Parathyroid adenoma (tissue), 2 donors: Measurements from ENCODE around the gene EDN2.

Experiments
- H2AFZ ChIP-seq: fragments of 300-600 bp; sonication (generic); one replicate; pipeline ENCODE4 v1.7.0; 2017; ENCODE audit warnings: antibody characterized with exemption, mild to moderate bottlenecking
- H3K27ac ChIP-seq: fragments of 300-600 bp; sonication (generic); one replicate; pipeline ENCODE4 v1.7.0; 2017
- H3K27me3 ChIP-seq: fragments of 300-600 bp; sonication (generic); one replicate; pipeline ENCODE4 v1.7.0; 2017; ENCODE audit warnings: low read length; ENCODE audit not compliant: control insufficient read depth, insufficient read depth
- H3K36me3 ChIP-seq: fragments of 300-600 bp; sonication (generic); one replicate; pipeline ENCODE4 v1.7.0; 2017; ENCODE audit warnings: low read length; ENCODE audit not compliant: control insufficient read depth, insufficient read depth
- H3K4me1 ChIP-seq: fragments of 300-600 bp; sonication (generic); one replicate; pipeline ENCODE4 v1.7.0; 2017; ENCODE audit warnings: control low read depth
- H3K4me2 ChIP-seq: fragments of 300-600 bp; sonication (generic); one replicate; pipeline ENCODE4 v1.7.0; 2017; ENCODE audit warnings: low read length
- H3K4me3 ChIP-seq: fragments of 300-600 bp; sonication (generic); one replicate; pipeline ENCODE4 v1.7.0; 2017; ENCODE audit warnings: low read depth, low read length
- H3K79me2 ChIP-seq: fragments of 300-600 bp; sonication (generic); one replicate; pipeline ENCODE4 v1.7.0; 2017; ENCODE audit warnings: control low read depth
- H3K9ac ChIP-seq: fragments of 300-600 bp; sonication (generic); one replicate; pipeline ENCODE4 v1.7.0; 2017; ENCODE audit warnings: mild to moderate bottlenecking
- H3K9me3 ChIP-seq: fragments of 300-600 bp; sonication (generic); one replicate; pipeline ENCODE4 v1.7.0; 2017; ENCODE audit warnings: low read length; ENCODE audit not compliant: control insufficient read depth
- TF ChIP-seq, protein P1 (sequence below): fragments of 300-600 bp; sonication (generic); IDR thresholded peaks from one replicate; pipeline ENCODE4 v1.7.0; 2017; ENCODE audit warnings: antibody characterized with exemption, mild to moderate bottlenecking
- donor health status: primary hyperparathyroidism.

EDN2 gene

DNA sequence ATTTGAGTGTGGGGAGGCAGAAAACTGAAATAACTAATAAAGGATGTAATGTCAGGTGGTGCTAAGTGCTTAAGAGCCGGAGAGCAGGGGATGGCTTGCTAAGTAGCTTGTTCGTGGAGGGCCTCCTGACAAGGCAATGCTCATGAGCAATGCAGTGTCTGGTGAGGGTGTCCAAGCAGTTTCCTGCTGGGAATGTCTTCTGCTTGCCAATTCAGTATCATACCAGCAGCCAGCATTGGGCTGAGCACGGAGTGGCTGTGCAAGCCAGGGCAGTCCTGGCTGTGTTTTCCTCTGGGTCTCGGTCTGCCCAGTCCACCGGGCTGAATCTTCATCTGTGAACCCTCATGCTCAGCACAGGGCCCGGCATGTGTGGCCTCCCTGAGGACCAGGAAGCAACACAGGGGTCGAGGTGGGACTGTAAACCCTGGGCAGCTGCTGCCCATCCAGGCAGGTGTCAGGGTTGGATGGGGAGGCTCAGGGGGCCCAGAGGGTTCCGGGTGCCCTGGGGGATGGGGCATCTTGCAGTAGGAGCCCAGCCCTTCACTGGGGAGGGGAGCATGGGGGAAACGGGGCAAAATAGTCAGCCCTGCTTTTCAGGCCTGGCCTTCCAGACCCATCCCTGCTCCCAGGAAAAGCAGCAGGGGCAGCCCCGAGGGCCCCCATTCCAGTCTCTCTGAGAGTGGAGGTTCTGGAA, 27.5 kb downstream of the EDN2 start:
- TF ChIP-seq, protein P1, sequence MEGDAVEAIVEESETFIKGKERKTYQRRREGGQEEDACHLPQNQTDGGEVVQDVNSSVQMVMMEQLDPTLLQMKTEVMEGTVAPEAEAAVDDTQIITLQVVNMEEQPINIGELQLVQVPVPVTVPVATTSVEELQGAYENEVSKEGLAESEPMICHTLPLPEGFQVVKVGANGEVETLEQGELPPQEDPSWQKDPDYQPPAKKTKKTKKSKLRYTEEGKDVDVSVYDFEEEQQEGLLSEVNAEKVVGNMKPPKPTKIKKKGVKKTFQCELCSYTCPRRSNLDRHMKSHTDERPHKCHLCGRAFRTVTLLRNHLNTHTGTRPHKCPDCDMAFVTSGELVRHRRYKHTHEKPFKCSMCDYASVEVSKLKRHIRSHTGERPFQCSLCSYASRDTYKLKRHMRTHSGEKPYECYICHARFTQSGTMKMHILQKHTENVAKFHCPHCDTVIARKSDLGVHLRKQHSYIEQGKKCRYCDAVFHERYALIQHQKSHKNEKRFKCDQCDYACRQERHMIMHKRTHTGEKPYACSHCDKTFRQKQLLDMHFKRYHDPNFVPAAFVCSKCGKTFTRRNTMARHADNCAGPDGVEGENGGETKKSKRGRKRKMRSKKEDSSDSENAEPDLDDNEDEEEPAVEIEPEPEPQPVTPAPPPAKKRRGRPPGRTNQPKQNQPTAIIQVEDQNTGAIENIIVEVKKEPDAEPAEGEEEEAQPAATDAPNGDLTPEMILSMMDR = no peak
- Histone ChIP-seq H3K27ac (no peak overlapping the region), H3K9ac (no peak overlapping the region), H3K79me2 (no peaks in the 10 kb centered on the region), H3K9me3 (no peaks in the 10 kb centered on the region), H3K36me3 (no peaks in the 10 kb centered on the region), H3K4me2 (no peak overlapping the region), H3K4me1 (no peaks in the 10 kb centered on the region), H3K4me3 (no peak overlapping the region), H3K27me3 (no peaks in the 10 kb centered on the region), H2AFZ (no peak overlapping the region)

DNA sequence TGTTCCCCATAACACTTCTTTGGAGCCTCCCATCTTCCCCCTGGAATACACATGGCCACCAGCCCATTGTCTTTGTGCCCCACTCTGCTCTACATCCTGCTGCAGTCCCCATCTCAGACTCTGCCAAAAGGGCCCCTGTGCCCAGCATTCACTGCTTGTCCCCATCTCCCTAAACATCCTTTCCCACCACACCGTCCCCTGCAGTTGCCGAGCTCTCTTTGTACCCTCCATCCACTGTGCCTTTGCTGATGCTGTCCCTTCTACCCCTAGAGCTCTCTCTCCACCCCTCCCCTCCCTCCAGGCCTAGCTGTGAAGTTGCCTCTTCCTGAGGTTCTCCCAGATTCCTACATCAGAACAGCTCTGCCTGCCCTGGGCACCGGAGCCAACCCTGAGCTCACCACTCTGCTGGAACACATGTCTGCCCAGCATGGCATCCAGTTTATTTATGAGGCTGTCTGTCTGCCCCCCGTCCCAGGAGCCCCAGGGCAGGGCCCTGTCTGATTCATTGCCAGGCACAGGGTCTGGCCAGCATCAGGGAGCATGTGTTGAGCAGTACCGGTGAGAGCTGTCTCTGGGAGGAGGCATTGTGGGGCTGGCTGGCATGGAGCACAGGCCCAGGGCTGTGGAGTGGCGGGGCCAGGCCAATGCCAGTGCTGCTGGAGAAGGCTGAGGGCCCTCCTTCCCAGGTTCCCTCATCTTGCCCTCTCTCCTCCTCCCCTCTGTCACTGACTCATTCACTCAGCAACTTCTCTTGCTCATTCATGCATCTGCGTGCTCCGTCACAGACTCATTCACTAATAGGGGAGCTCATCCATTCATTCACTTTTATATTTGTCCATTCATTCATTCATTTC, 28.8 kb downstream of the EDN2 start:
- no peak overlapping the region for H3K4me2 ChIP-seq
- no peak overlapping the region for H3K4me3 ChIP-seq
- no peaks in the 10 kb centered on the region for H3K79me2 ChIP-seq
- no peaks in the 10 kb centered on the region for H3K27me3 ChIP-seq
- no peaks in the 10 kb centered on the region for H3K4me1 ChIP-seq
- H3K9me3 ChIP-seq = no peaks in the 10 kb centered on the region
- H2AFZ ChIP-seq = no peak overlapping the region
- H3K36me3 ChIP-seq = no peaks in the 10 kb centered on the region
- no peak overlapping the region for H3K9ac ChIP-seq
- TF ChIP-seq, protein P1 = no peak
- H3K27ac ChIP-seq = no peak overlapping the region

DNA sequence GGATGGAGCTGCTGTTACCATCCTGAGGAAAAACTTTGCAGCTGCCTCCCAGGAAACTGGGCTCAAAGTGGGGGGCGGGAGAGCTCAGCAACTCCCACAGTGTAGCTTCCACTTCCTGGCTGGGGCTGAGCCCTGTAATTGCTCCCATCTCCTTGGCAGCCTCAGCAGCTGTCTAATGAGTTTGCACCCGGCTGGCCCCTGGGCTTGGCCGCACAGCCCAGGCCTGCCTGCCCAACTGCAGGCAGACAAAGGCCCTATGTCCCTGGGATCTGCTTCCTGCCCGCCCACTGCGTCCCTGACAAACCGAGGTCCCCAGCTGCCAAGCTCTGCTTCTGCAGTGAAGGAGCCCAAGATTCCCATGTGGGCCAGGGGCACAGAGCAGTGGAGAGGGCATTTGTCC, 30.1 kb downstream of the EDN2 start:
- no peak overlapping the region for H3K4me3 ChIP-seq
- H3K27ac ChIP-seq = no peak overlapping the region
- TF ChIP-seq, protein P1 = no peak
- H2AFZ ChIP-seq = no peak overlapping the region
- H3K27me3 ChIP-seq = no peaks in the 10 kb centered on the region
- no peak overlapping the region for H3K9ac ChIP-seq
- H3K79me2 ChIP-seq = no peaks in the 10 kb centered on the region
- H3K36me3 ChIP-seq = no peaks in the 10 kb centered on the region
- no peaks in the 10 kb centered on the region for H3K4me1 ChIP-seq
- H3K9me3 ChIP-seq = no peaks in the 10 kb centered on the region
- no peak overlapping the region for H3K4me2 ChIP-seq

DNA sequence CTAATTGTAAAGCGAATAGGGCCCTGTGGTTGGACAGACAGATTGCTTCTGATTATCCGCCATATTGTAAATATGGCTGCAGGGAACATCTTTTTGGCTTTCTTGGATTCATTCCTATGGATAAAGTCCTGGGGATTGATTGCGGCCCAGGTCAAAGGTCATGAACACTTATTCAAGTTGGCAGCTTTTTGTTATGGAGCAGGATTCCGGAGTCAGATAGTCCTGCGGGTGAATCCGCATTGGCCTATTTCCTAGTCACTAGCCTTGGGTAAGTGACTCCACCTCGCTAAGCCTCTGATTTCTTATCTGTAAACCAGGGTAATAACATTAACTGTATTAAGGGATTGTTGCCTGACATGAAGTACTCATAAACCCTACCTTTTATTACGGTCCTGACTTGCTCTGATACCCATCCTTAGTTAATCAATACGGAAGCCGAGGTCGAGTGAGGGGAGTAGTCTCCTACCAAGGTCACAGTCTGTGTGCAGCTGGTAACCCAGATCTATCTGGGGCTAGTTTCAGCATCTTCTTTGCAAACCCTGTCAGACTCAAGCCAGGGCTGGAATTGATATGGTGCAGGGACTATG, 31.7 kb downstream of the EDN2 start:
- Histone ChIP-seq H3K9ac (no peak overlapping the region), H3K27me3 (no peaks in the 10 kb centered on the region), H2AFZ (no peak overlapping the region), H3K9me3 (no peaks in the 10 kb centered on the region), H3K27ac (no peak overlapping the region), H3K79me2 (no peaks in the 10 kb centered on the region), H3K4me2 (no peak overlapping the region), H3K4me3 (no peak overlapping the region), H3K36me3 (no peaks in the 10 kb centered on the region), H3K4me1 (no peaks in the 10 kb centered on the region)
- TF ChIP-seq, protein P1 = no peak
